IPS-NIHi11 (cell line): ENCODE measurements around the gene FRMD5.

Source experiments
- DNase-seq: peaks from one replicate; pipeline ENCODE4 v3.0.0; 2012; ENCODE audit warnings: mixed read lengths, low spot score

FRMD5 gene

GRCh38 chr15:44160796-44161195 is 34.3 kb downstream of the FRMD5 start:
- no peak for DNase-seq

- DNase-seq: no peak
Observed at GRCh38 chr15:44159492-44159891, 35.6 kb downstream of the FRMD5 start.

- DNase-seq: no peak
Observed at GRCh38 chr15:44158111-44158510, 37.0 kb downstream of the FRMD5 start.

GRCh38 chr15:44157679-44158078 is 37.4 kb downstream of the FRMD5 start:
- no peak for DNase-seq

- DNase-seq: no peak
Observed at GRCh38 chr15:44153352-44153751, 41.7 kb downstream of the FRMD5 start.

GRCh38 chr15:44149224-44149623 is 45.8 kb downstream of the FRMD5 start:
- DNase-seq: no peak

GRCh38 chr15:44148580-44148979 is 46.5 kb downstream of the FRMD5 start:
- DNase-seq: no peak

- no peak for DNase-seq
Observed at GRCh38 chr15:44147636-44148035, 47.4 kb downstream of the FRMD5 start.

- no peak for DNase-seq
Observed at GRCh38 chr15:44145495-44145894, 49.6 kb downstream of the FRMD5 start.

- DNase-seq: no peak
Observed at GRCh38 chr15:44144992-44145391, 50.1 kb downstream of the FRMD5 start.

- no peak for DNase-seq
Observed at GRCh38 chr15:44144184-44144583, 50.9 kb downstream of the FRMD5 start.

- no peak for DNase-seq
Observed at GRCh38 chr15:44137750-44138149, 57.3 kb downstream of the FRMD5 start.

GRCh38 chr15:44136991-44137477 is 58.0 kb downstream of the FRMD5 start:
- DNase-seq: no peak

- no peak for DNase-seq
Observed at GRCh38 chr15:44132057-44132456, 63.0 kb downstream of the FRMD5 start.

- DNase-seq: no peak
Observed at GRCh38 chr15:44130778-44131177, 64.3 kb downstream of the FRMD5 start.

- DNase-seq: no peak
Observed at GRCh38 chr15:44129911-44130310, 65.2 kb downstream of the FRMD5 start.

GRCh38 chr15:44128443-44128842 is 66.6 kb downstream of the FRMD5 start:
- no peak for DNase-seq

- no peak for DNase-seq
Observed at GRCh38 chr15:44125879-44126278, 69.2 kb downstream of the FRMD5 start.

GRCh38 chr15:44102675-44103254 is 92.3 kb downstream of the FRMD5 start:
- DNase-seq: peak; percentile 29

- no peak for DNase-seq
Observed at GRCh38 chr15:44101944-44102343, 93.1 kb downstream of the FRMD5 start.

- DNase-seq: no peak
Observed at GRCh38 chr15:44101286-44101685, 93.8 kb downstream of the FRMD5 start.

- no peak for DNase-seq
Observed at GRCh38 chr15:44099671-44100070, 95.4 kb downstream of the FRMD5 start.

GRCh38 chr15:44097552-44097951 is 97.5 kb downstream of the FRMD5 start:
- no peak for DNase-seq

- no peak for DNase-seq
Observed at GRCh38 chr15:44096596-44096995, 98.5 kb downstream of the FRMD5 start.

- DNase-seq: no peak
Observed at GRCh38 chr15:44094781-44095180, 100.3 kb downstream of the FRMD5 start.
